Measurements from ENCODE around the gene USP31. TPM values are rescaled to one million over a fixed set of nuclear protein-coding genes. Genes with fewer than 3 reads are reported as not detected.

USP31 gene
- total and polyA plus RNA-seq, 2 of the 13 experiments (the other 11 are each of a cell fraction or from before 2014, with no cell fraction given) = 22.5 to 23.3 TPM

- TF ChIP-seq NKX3-1 (CRISPR knock-in tag; IDR thresholded peaks at IDR 0.05) (0 out of 2 replicates have a peak, but pooled peaks have one; percentile 79), GMEB2 (CRISPR knock-in tag; IDR thresholded peaks at IDR 0.05; ENCODE audit: low read depth) (no peak), EED (CRISPR knock-in tag; IDR thresholded peaks at IDR 0.05) (no peak), NPAS2 (CRISPR knock-in tag; IDR thresholded peaks at IDR 0.05; ENCODE audit: borderline replicate concordance) (no peak), STAT5B (CRISPR knock-in tag; IDR thresholded peaks at IDR 0.05) (peak; percentile 91; the same call in 1 of the 2 replicates), FOSL2 (CRISPR knock-in tag; IDR thresholded peaks at IDR 0.05) (peak; percentile 53; the same call in 1 of the 2 replicates), CAMTA2 (CRISPR knock-in tag; IDR thresholded peaks at IDR 0.05; ENCODE audit: borderline replicate concordance) (no peak), FOXA1 (IDR thresholded peaks at IDR 0.05) (no peak), FOXA1 (CRISPR knock-in tag; IDR thresholded peaks at IDR 0.05) (no peak), ZBTB7B (CRISPR knock-in tag; IDR thresholded peaks at IDR 0.05) (peak; percentile 69; the same call in 1 of the 2 replicates), ZNF83 (CRISPR knock-in tag; IDR thresholded peaks at IDR 0.05; ENCODE audit: borderline replicate concordance) (no peak), POLR2A (IDR thresholded peaks at IDR 0.05; ENCODE audit: insufficient read depth in 1 of 2, low read depth in 2 of 2, low read length in 2 of 2) (no peak), MBNL3 (CRISPR knock-in tag; conservative IDR thresholded peaks at IDR 0.05) (no peak), GLI4 (CRISPR knock-in tag; IDR thresholded peaks at IDR 0.05; ENCODE audit: borderline replicate concordance) (no peak), HNF1B (CRISPR knock-in tag; IDR thresholded peaks at IDR 0.05) (no peak), DNMT3B (CRISPR knock-in tag; conservative IDR thresholded peaks at IDR 0.05) (no peak; the same call in 1 of the 2 replicates), ZNF878 (CRISPR knock-in tag; IDR thresholded peaks at IDR 0.05) (0 out of 2 replicates have a peak, but pooled peaks have one; percentile 34), CREBL2 (CRISPR knock-in tag; IDR thresholded peaks at IDR 0.05; ENCODE audit: borderline replicate concordance) (no peak), MLX (CRISPR knock-in tag; IDR thresholded peaks at IDR 0.05) (no peak), ZNF660 (CRISPR knock-in tag; IDR thresholded peaks at IDR 0.05; ENCODE audit: borderline replicate concordance, low read depth) (no peak), DDIT3 (CRISPR knock-in tag; IDR thresholded peaks at IDR 0.05) (no peak), ZC3H4 (CRISPR knock-in tag; IDR thresholded peaks at IDR 0.05; ENCODE audit: borderline replicate concordance) (no peak), ATF7-NPFF (CRISPR knock-in tag; IDR thresholded peaks at IDR 0.05; ENCODE audit: low read depth) (no peak), MAFK (conservative IDR thresholded peaks at IDR 0.05 in 1 of 2, IDR thresholded peaks at IDR 0.05 in 1 of 2; ENCODE audit: low read length in 2 of 2) (no peak), ZNF761 (CRISPR knock-in tag; conservative IDR thresholded peaks at IDR 0.05) (no peak)
Measured at GRCh38 chr16:23026784-23027362, 122.4 kb downstream of the USP31 start (continued).

Measured in HepG2 (cell line).